ENCODE measurements around the gene MSLN.

GRCh38 chr16:799948-800833 lies 39.7 kb downstream of the MSLN start, which contains the start of gene GNG13:
- TF ChIP-seq CTCF (IDR thresholded peaks at IDR 0.05) (no peak), POLR2A (IDR thresholded peaks at IDR 0.05) (no peak)
